OCI-LY1 (cell line): ENCODE measurements around the gene PMM1.

Source experiments
- H2AFZ ChIP-seq: fragments of 200-600 bp; sonication (generic), shearing (Covaris generic); 2 replicates; pipeline ENCODE4 v1.6.0; 2014; ENCODE audit warnings: antibody characterized with exemption, mild to moderate bottlenecking, low read length
- H3F3A ChIP-seq: fragments of 200-600 bp; sonication (generic), shearing (Covaris generic); 2 replicates; pipeline ENCODE4 v1.6.0; 2014; ENCODE audit warnings: mild to moderate bottlenecking, antibody characterized with exemption, low read length, moderate library complexity; ENCODE audit not compliant: insufficient read depth
- H3K27ac ChIP-seq: fragments of 200-600 bp; sonication (generic); 2 replicates; pipeline ENCODE4 v1.5.1; 2014; ENCODE audit warnings: low read length, mixed run types, mild to moderate bottlenecking, low read depth; ENCODE audit not compliant: poor library complexity, severe bottlenecking
- H3K27me3 ChIP-seq: fragments of 200-600 bp; sonication (generic); 2 replicates; pipeline ENCODE4 v1.6.0; 2014; ENCODE audit warnings: antibody characterized with exemption, mild to moderate bottlenecking, low read length, moderate library complexity; ENCODE audit not compliant: insufficient read depth
- H3K36me3 ChIP-seq: fragments of 200-600 bp; sonication (generic); 2 replicates; pipeline ENCODE4 v1.6.1; 2014; ENCODE audit warnings: mild to moderate bottlenecking, antibody characterized with exemption, low read length, moderate library complexity, mixed read lengths; ENCODE audit not compliant: insufficient read depth
- H3K4me1 ChIP-seq: fragments of 200-600 bp; sonication (generic); 2 replicates; pipeline ENCODE4 v1.5.1; 2014; ENCODE audit warnings: mild to moderate bottlenecking, low read length, moderate library complexity; ENCODE audit not compliant: insufficient read depth, severe bottlenecking
- H3K4me2 ChIP-seq: fragments of 200-600 bp; sonication (generic), shearing (Covaris generic); 2 replicates; pipeline ENCODE4 v1.6.1; 2014; ENCODE audit warnings: low read length
- H3K4me3 ChIP-seq: fragments of 200-600 bp; sonication (generic); 2 replicates; pipeline ENCODE4 v1.5.1; 2014; ENCODE audit warnings: low read length, low read depth, mild to moderate bottlenecking, mixed read lengths; ENCODE audit not compliant: poor library complexity, severe bottlenecking
- H3K79me2 ChIP-seq: fragments of 200-600 bp; shearing (Covaris generic); 2 replicates; pipeline ENCODE4 v1.6.1; 2016; ENCODE audit warnings: mixed run types, low read length, mixed read lengths; ENCODE audit not compliant: insufficient read depth
- H3K9ac ChIP-seq: fragments of 200-600 bp; sonication (generic), shearing (Covaris generic); 2 replicates; pipeline ENCODE4 v1.6.1; 2014; ENCODE audit warnings: mild to moderate bottlenecking, low read length, mixed read lengths
- H3K9me2 ChIP-seq: fragments of 200-600 bp; sonication (generic), shearing (Covaris generic); 2 replicates; pipeline ENCODE4 v1.6.1; 2014; ENCODE audit warnings: low read depth, mild to moderate bottlenecking, low read length, mixed read lengths
- H3K9me3 ChIP-seq: fragments of 200-600 bp; shearing (Covaris generic); 2 replicates; pipeline ENCODE4 v1.6.1; 2014; ENCODE audit warnings: low read length, mixed read lengths
- H4K20me1 ChIP-seq: fragments of 200-600 bp; sonication (generic), shearing (Covaris generic); 2 replicates; pipeline ENCODE4 v1.6.0; 2016; ENCODE audit warnings: mild to moderate bottlenecking, low read length; ENCODE audit not compliant: insufficient read depth
- EZH2 ChIP-seq: fragments of 200-600 bp; sonication (generic), shearing (Covaris generic); IDR thresholded peaks from 2 replicates; pipeline ENCODE4 v1.8.0; 2017; ENCODE audit warnings: borderline replicate concordance, mixed run types, mild to moderate bottlenecking, antibody characterized with exemption, low read length, moderate library complexity, mixed read lengths
- TF ChIP-seq, protein P1 (sequence below): fragments of 200-600 bp; sonication (generic), shearing (Covaris generic); IDR thresholded peaks from 2 replicates; pipeline ENCODE4 v1.5.1; 2017; ENCODE audit warnings: mild to moderate bottlenecking, antibody characterized with exemption, low read length, moderate library complexity, mixed read lengths

The PMM1 gene

DNA sequence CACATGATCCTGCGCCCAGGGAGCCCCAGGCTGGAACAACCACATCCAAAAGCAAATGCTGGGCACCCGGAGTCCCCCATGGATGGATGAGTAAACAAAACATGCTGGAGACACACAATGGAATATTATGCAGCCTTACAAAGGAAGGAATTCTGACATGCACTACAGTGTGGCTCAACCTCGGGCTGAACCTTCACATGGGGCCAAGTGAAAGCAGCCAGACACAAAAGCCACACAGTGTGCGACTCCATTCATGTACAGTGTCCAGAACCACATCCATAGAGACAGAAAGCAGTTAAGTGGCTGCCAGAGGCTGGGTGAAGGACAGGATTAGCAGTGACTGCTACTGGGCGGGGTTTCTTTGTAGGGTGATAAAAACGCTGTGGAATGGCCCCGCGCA is 55.4 kb downstream of the PMM1 start:
- Histone ChIP-seq H4K20me1 (no peaks in the 10 kb centered on the region), H3K4me2 (no peak overlapping the region), H3K9me2 (no peaks in the 10 kb centered on the region), H3K27me3 (no peaks in the 10 kb centered on the region), H3K79me2 (no peaks in the 10 kb centered on the region), H3K9ac (no peak overlapping the region), H3K4me3 (no peak overlapping the region), H3K4me1 (no peaks in the 10 kb centered on the region), H3K27ac (no peak overlapping the region), H2AFZ (no peak overlapping the region), H3K9me3 (no peaks in the 10 kb centered on the region), H3F3A (no peaks in the 10 kb centered on the region), H3K36me3 (peaks cover 71% of the 10 kb centered on the region)
- no peak for TF ChIP-seq EZH2
- TF ChIP-seq, protein P1, sequence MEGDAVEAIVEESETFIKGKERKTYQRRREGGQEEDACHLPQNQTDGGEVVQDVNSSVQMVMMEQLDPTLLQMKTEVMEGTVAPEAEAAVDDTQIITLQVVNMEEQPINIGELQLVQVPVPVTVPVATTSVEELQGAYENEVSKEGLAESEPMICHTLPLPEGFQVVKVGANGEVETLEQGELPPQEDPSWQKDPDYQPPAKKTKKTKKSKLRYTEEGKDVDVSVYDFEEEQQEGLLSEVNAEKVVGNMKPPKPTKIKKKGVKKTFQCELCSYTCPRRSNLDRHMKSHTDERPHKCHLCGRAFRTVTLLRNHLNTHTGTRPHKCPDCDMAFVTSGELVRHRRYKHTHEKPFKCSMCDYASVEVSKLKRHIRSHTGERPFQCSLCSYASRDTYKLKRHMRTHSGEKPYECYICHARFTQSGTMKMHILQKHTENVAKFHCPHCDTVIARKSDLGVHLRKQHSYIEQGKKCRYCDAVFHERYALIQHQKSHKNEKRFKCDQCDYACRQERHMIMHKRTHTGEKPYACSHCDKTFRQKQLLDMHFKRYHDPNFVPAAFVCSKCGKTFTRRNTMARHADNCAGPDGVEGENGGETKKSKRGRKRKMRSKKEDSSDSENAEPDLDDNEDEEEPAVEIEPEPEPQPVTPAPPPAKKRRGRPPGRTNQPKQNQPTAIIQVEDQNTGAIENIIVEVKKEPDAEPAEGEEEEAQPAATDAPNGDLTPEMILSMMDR = no peak

DNA sequence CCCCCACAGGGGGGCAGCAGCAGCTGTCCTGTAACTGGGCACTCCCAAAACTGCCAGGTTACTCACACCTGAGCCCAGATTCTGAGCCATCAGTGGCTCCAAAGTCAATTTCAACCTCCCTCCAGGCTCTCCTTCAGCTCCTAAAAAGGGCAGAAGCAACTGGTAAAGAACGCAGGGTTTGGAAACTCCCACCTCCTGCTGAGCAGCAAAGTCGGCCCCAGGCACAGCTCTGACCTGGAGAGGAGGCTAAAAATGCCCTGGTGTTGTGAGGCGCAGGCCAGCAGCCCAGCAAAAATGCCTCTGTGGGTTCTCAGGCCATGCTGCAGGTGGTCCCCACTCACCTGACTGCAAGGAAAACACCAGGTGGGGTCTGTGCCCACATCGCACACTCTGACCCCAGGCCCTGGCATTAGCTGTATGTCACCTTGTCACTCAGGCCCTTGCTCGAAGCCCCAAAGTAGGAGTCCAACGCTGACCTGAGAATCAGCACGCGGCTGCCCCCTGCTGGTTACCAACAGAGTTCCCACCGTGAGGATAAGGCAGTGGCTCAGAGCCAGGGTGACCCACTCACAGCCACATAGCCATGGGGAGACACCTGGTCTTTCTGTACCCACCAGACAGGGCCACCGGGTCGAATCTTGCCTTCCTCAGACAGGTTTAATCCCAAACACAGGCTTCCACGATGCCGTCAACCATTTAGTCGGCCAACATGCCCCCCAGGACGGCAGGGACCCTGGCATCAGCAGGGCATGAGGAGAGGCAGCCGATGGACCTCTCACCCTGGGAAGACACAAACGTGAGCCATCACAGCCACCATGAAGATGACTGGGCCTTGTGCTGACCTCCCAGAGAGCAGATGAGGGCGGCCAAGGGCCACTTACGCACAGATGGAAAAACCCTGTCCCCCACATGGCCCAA is 56.5 kb downstream of the PMM1 start:
- no peak overlapping the region for H3K9ac ChIP-seq
- TF ChIP-seq, protein P1 = peak; percentile 86
- TF ChIP-seq EZH2 = no peak
- H3K4me3 ChIP-seq = no peak overlapping the region
- no peaks in the 10 kb centered on the region for H3K9me2 ChIP-seq
- H3K4me2 ChIP-seq = no peak overlapping the region
- H3K27me3 ChIP-seq = no peaks in the 10 kb centered on the region
- H3K27ac ChIP-seq = no peak overlapping the region
- no peaks in the 10 kb centered on the region for H3F3A ChIP-seq
- no peaks in the 10 kb centered on the region for H3K9me3 ChIP-seq
- no peaks in the 10 kb centered on the region for H4K20me1 ChIP-seq
- no peak overlapping the region for H2AFZ ChIP-seq
- no peaks in the 10 kb centered on the region for H3K4me1 ChIP-seq
- H3K79me2 ChIP-seq = no peaks in the 10 kb centered on the region
- peaks cover 71% of the 10 kb centered on the region for H3K36me3 ChIP-seq

DNA sequence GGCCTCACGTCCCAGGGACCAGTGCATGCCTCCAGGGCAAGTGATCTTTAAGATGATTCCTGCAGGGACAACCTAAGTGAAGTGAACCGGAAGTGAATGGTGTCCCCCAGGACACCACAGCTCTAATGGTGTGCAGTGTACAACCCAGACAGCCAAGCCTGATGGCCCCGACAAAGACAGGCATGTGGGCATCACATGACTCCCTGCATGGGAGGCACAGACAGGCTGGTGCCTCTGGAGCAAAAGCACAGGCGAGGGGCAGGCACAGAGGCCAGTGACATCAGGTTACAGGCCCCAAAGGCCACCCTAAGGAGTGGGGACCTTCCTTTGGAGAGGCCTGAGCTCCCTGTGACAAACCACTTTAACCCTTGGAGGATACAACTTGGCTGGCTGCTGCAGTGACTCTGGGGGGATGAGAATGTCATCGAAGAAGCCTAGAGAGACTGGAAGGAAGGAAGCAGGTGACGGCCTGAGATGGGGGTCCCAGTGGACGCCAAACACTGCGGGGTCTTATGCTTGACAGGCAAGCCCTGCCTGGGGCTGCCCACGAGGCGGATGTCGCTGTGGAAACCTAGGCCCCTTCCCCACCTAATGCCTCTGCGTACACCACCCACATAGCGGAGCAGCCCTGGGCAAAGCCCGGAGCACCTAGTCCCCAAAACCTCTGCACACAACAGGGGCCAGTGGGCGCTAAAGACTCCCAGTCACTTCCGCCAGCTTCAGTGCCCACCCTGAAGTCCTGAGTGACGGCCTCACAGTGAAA is 57.7 kb downstream of the PMM1 start:
- Histone ChIP-seq H3F3A (no peaks in the 10 kb centered on the region), H3K79me2 (no peaks in the 10 kb centered on the region), H2AFZ (no peak overlapping the region), H3K9me2 (no peaks in the 10 kb centered on the region), H3K9me3 (no peaks in the 10 kb centered on the region), H3K4me3 (no peak overlapping the region), H4K20me1 (no peaks in the 10 kb centered on the region), H3K27me3 (no peaks in the 10 kb centered on the region), H3K4me2 (no peak overlapping the region), H3K9ac (no peak overlapping the region), H3K27ac (no peak overlapping the region), H3K36me3 (peaks cover 75% of the 10 kb centered on the region), H3K4me1 (no peaks in the 10 kb centered on the region)
- TF ChIP-seq, protein P1 = no peak
- no peak for TF ChIP-seq EZH2
